CD8-positive, alpha-beta memory T cell (primary cell): ENCODE data around the gene SLCO3A1. TPM values are rescaled to one million over a fixed set of nuclear protein-coding genes. Genes with fewer than 3 reads are reported as not detected.
A peak's percentile ranks its signal among the peaks of the same experiment; 100 is the strongest.

Experiments
- CTCF ChIA-PET: fragments of 350-600 bp; sonication (Branson Sonifier 250); formaldehyde crosslinking; loops from one replicate; lab custom pipeline; 2021; ENCODE audit warnings: antibody characterized with exemption; lab: Charles Lee
- POLR2A ChIA-PET: fragments of 350-600 bp; sonication (Branson Sonifier 250); formaldehyde crosslinking; loops from one replicate; lab custom pipeline; 2021; ENCODE audit warnings: antibody characterized with exemption; lab: Charles Lee
- DNase-seq, 5 donors: peaks; one replicate each; pipeline versions ENCODE4 v3.0.0 to v3.0.0-alpha.2; 2020 to 2022; ENCODE audit warnings: mixed read lengths in 1 of 5
- H3K27ac ChIP-seq: one replicate; pipeline ENCODE4 v1.7.0; 2013; ENCODE audit warnings: low read depth, mild to moderate bottlenecking, low read length, moderate library complexity
- H3K27me3 ChIP-seq: 2 replicates; pipeline ENCODE4 v1.7.0; 2013; ENCODE audit warnings: low read length, mild to moderate bottlenecking; ENCODE audit not compliant: insufficient read depth, poor library complexity, severe bottlenecking
- H3K36me3 ChIP-seq: 2 replicates; pipeline ENCODE4 v1.7.0; 2013; ENCODE audit warnings: mild to moderate bottlenecking, low read length, moderate library complexity; ENCODE audit not compliant: insufficient read depth
- H3K4me1 ChIP-seq: 2 replicates; pipeline ENCODE4 v1.7.0; 2013; ENCODE audit warnings: mild to moderate bottlenecking, low read length, moderate library complexity; ENCODE audit not compliant: insufficient read depth
- H3K4me3 ChIP-seq: 2 replicates; pipeline ENCODE4 v1.7.0; 2013; ENCODE audit warnings: mild to moderate bottlenecking, low read length
- H3K9me3 ChIP-seq: 2 replicates; pipeline ENCODE4 v1.7.0; 2013; ENCODE audit warnings: mild to moderate bottlenecking, low read length
- H3K27ac Mint-ChIP-seq, 8 donors: one replicate each; pipeline ENCODE4 v1.8.0; 2020 to 2021; ENCODE audit warnings: mixed read lengths in 8 of 8, mild to moderate bottlenecking in 6 of 8, inconsistent platforms in 3 of 8, moderate library complexity in 3 of 8
- H3K27me3 Mint-ChIP-seq, 2 donors: one replicate each; pipeline ENCODE4 v1.8.0; 2020 to 2021; ENCODE audit warnings: mixed read lengths in 2 of 2, mild to moderate bottlenecking in 1 of 2, moderate library complexity in 1 of 2
- H3K36me3 Mint-ChIP-seq, 3 donors: one replicate each; pipeline ENCODE4 v1.8.0; 2020 to 2021; ENCODE audit warnings: mixed read lengths in 3 of 3, inconsistent platforms in 1 of 3, mild to moderate bottlenecking in 1 of 3
- H3K4me1 Mint-ChIP-seq, 3 donors: one replicate each; pipeline ENCODE4 v1.8.0; 2020 to 2021; ENCODE audit warnings: mixed read lengths in 3 of 3, inconsistent platforms in 1 of 3, mild to moderate bottlenecking in 1 of 3
- H3K4me3 Mint-ChIP-seq, 7 donors: one replicate each; pipeline ENCODE4 v1.8.0; 2020 to 2021; ENCODE audit warnings: mixed read lengths in 7 of 7, mild to moderate bottlenecking in 6 of 7, moderate library complexity in 4 of 7, inconsistent platforms in 2 of 7
- H3K9me3 Mint-ChIP-seq, 5 donors: one replicate each; pipeline ENCODE4 v1.8.0; 2020 to 2022; ENCODE audit warnings: mixed read lengths in 5 of 5, mild to moderate bottlenecking in 3 of 5, moderate library complexity in 2 of 5, inconsistent platforms in 1 of 5
- polyA plus RNA-seq: library from polyadenylated mRNA; unstranded; fragments of 300-500 nt; fragmentation: Illumina TruSeq; gene quantifications from one replicate; pipeline ENCODE4 v1.2.3, GENCODE V29; 2021
- total RNA-seq, 2 experiments: library from RNA; stranded (reverse); gene quantifications; one replicate each; pipeline ENCODE4 v1.2.3, GENCODE V29; 2021

The SLCO3A1 gene
- total and polyA plus RNA-seq, 3 experiments from 2014 or later: 10.0 to 47.9 (median 10.8) TPM

- Histone ChIP-seq H3K27me3 (no peaks in the 10 kb centered on the region), H3K9me3 (no peaks in the 10 kb centered on the region), H3K4me3 (no peak overlapping the region), H3K36me3 (no peaks in the 10 kb centered on the region), H3K27ac (no peak overlapping the region), H3K4me1 (peaks cover 23% of the 10 kb centered on the region)
- Mint-ChIP-seq H3K36me3 (peaks cover 0 to 14% (median 9%) of the 10 kb centered on the region in 3 donors), H3K27me3 (no peaks in the 10 kb centered on the region), H3K9me3 (no peaks in the 10 kb centered on the region), H3K4me3 (peak overlapping the region in 1 of 7 donors; percentile 10), H3K27ac (no peak overlapping the region), H3K4me1 (peaks cover 62 to 93% (median 75%) of the 10 kb centered on the region in 3 donors)
- DNase-seq: no peak
- POLR2A ChIA-PET: no interaction called here
- CTCF ChIA-PET: no interaction called here
These were observed 68.3 kb downstream of the SLCO3A1 start for GRCh38 chr15:91921843-91922198.

- peaks cover 23% of the 10 kb centered on the region for H3K4me1 ChIP-seq
- H3K4me1 Mint-ChIP-seq: peaks cover 65 to 92% (median 75%) of the 10 kb centered on the region in 3 donors
- no peaks in the 10 kb centered on the region for H3K27me3 ChIP-seq
- H3K36me3 ChIP-seq: no peaks in the 10 kb centered on the region
- no peaks in the 10 kb centered on the region for H3K27me3 Mint-ChIP-seq
- no peaks in the 10 kb centered on the region for H3K9me3 ChIP-seq
- no peak overlapping the region for H3K27ac ChIP-seq
- H3K36me3 Mint-ChIP-seq: peaks cover 0 to 3% (median 3%) of the 10 kb centered on the region in 3 donors
- ChIA-PET CTCF (no interaction called here), POLR2A (no interaction called here)
- H3K27ac Mint-ChIP-seq: peak overlapping the region in 3 of 8 donors; percentile 5 to 51 (median 50)
- no peaks in the 10 kb centered on the region for H3K9me3 Mint-ChIP-seq
- DNase-seq: no peak
- H3K4me3 ChIP-seq: no peak overlapping the region
- H3K4me3 Mint-ChIP-seq: no peak overlapping the region
These were observed 69.4 kb downstream of the SLCO3A1 start for GRCh38 chr15:91922646-91923547.

- H3K27ac ChIP-seq: no peak overlapping the region
- no peaks in the 10 kb centered on the region for H3K9me3 ChIP-seq
- peaks cover 0 to 3% (median 0%) of the 10 kb centered on the region in 3 donors for H3K36me3 Mint-ChIP-seq
- no peaks in the 10 kb centered on the region for H3K27me3 Mint-ChIP-seq
- H3K9me3 Mint-ChIP-seq: no peaks in the 10 kb centered on the region
- H3K4me3 Mint-ChIP-seq: no peak overlapping the region
- no peak for DNase-seq
- H3K27me3 ChIP-seq: no peaks in the 10 kb centered on the region
- H3K27ac Mint-ChIP-seq: peak overlapping the region in 1 of 8 donors; percentile 30
- H3K4me1 ChIP-seq: peaks cover 23% of the 10 kb centered on the region
- H3K36me3 ChIP-seq: no peaks in the 10 kb centered on the region
- CTCF ChIA-PET: no interaction called here
- H3K4me1 Mint-ChIP-seq: peaks cover 63 to 88% (median 77%) of the 10 kb centered on the region in 3 donors
- POLR2A ChIA-PET: no interaction called here
- H3K4me3 ChIP-seq: no peak overlapping the region
These were observed 70.7 kb downstream of the SLCO3A1 start for GRCh38 chr15:91924183-91924582.

GRCh38 chr15:91924837-91925495, 71.5 kb downstream of the SLCO3A1 start:
- Histone ChIP-seq H3K4me1 (peaks cover 23% of the 10 kb centered on the region), H3K27me3 (no peaks in the 10 kb centered on the region), H3K36me3 (no peaks in the 10 kb centered on the region), H3K27ac (no peak overlapping the region), H3K9me3 (no peaks in the 10 kb centered on the region), H3K4me3 (no peak overlapping the region)
- peak overlapping the region in 3 of 8 donors; percentile 7 to 54 (median 43) for H3K27ac Mint-ChIP-seq
- H3K27me3 Mint-ChIP-seq: peaks cover 0 to 1% of the 10 kb centered on the region in 2 donors
- H3K4me1 Mint-ChIP-seq: peaks cover 60 to 88% (median 82%) of the 10 kb centered on the region in 3 donors
- no peaks in the 10 kb centered on the region for H3K9me3 Mint-ChIP-seq
- CTCF ChIA-PET: no interaction called here
- POLR2A ChIA-PET: no interaction called here
- H3K4me3 Mint-ChIP-seq: no peak overlapping the region
- peaks cover 0 to 4% (median 1%) of the 10 kb centered on the region in 3 donors for H3K36me3 Mint-ChIP-seq
- DNase-seq: no peak

GRCh38 chr15:91925794-91926193, 72.3 kb downstream of the SLCO3A1 start:
- no peaks in the 10 kb centered on the region for H3K9me3 Mint-ChIP-seq
- ChIA-PET CTCF (interaction anchor here (1.0 to 1.4 kb wide), 2 partner anchors 16 to 73 kb away, joined by 3 read pairs; no protein-coding TSS in a partner anchor), POLR2A (no interaction called here)
- H3K4me3 Mint-ChIP-seq: no peak overlapping the region
- peaks cover 54 to 86% (median 80%) of the 10 kb centered on the region in 3 donors for H3K4me1 Mint-ChIP-seq
- no peaks in the 10 kb centered on the region for H3K9me3 ChIP-seq
- H3K27me3 ChIP-seq: no peaks in the 10 kb centered on the region
- no peak for DNase-seq
- H3K36me3 Mint-ChIP-seq: peaks cover 0 to 6% (median 2%) of the 10 kb centered on the region in 3 donors
- H3K27me3 Mint-ChIP-seq: peaks cover 0 to 1% of the 10 kb centered on the region in 2 donors
- no peaks in the 10 kb centered on the region for H3K36me3 ChIP-seq
- peak overlapping the region in 1 of 8 donors; percentile 54 for H3K27ac Mint-ChIP-seq
- no peak overlapping the region for H3K27ac ChIP-seq
- peaks cover 20% of the 10 kb centered on the region for H3K4me1 ChIP-seq
- no peak overlapping the region for H3K4me3 ChIP-seq

- Mint-ChIP-seq H3K27me3 (peaks cover 0 to 1% of the 10 kb centered on the region in 2 donors), H3K27ac (peak overlapping the region in 4 of 8 donors; percentile 1 to 35 (median 7)), H3K4me3 (peak overlapping the region in 1 of 7 donors; percentile 6), H3K4me1 (peaks cover 47 to 86% (median 80%) of the 10 kb centered on the region in 3 donors), H3K9me3 (no peaks in the 10 kb centered on the region), H3K36me3 (peaks cover 0 to 6% (median 2%) of the 10 kb centered on the region in 3 donors)
- ChIA-PET POLR2A (interaction anchor here (0.7 kb wide), 1 partner anchor 22 kb away, joined by 7 read pairs; no protein-coding TSS in a partner anchor), CTCF (interaction anchor here (1.4 kb wide), 1 partner anchor 74 kb away, joined by 3 read pairs; no protein-coding TSS in a partner anchor)
- H3K4me1 ChIP-seq: peaks cover 9% of the 10 kb centered on the region
- H3K36me3 ChIP-seq: no peaks in the 10 kb centered on the region
- no peak overlapping the region for H3K27ac ChIP-seq
- H3K9me3 ChIP-seq: no peaks in the 10 kb centered on the region
- no peak overlapping the region for H3K4me3 ChIP-seq
- no peaks in the 10 kb centered on the region for H3K27me3 ChIP-seq
- no peak for DNase-seq
These were observed 73.4 kb downstream of the SLCO3A1 start for GRCh38 chr15:91926908-91927270.

GRCh38 chr15:91927585-91927984, 74.1 kb downstream of the SLCO3A1 start:
- Histone ChIP-seq H3K4me1 (peaks cover 7% of the 10 kb centered on the region), H3K27ac (no peak overlapping the region), H3K9me3 (no peaks in the 10 kb centered on the region), H3K4me3 (no peak overlapping the region), H3K27me3 (no peaks in the 10 kb centered on the region), H3K36me3 (no peaks in the 10 kb centered on the region)
- H3K36me3 Mint-ChIP-seq: peaks cover 0 to 6% (median 2%) of the 10 kb centered on the region in 3 donors
- no peak for DNase-seq
- H3K27ac Mint-ChIP-seq: peak overlapping the region in 1 of 8 donors; percentile 33
- ChIA-PET CTCF (no interaction called here), POLR2A (no interaction called here)
- H3K4me3 Mint-ChIP-seq: no peak overlapping the region
- peaks cover 0 to 1% of the 10 kb centered on the region in 2 donors for H3K27me3 Mint-ChIP-seq
- H3K9me3 Mint-ChIP-seq: no peaks in the 10 kb centered on the region
- H3K4me1 Mint-ChIP-seq: peaks cover 45 to 84% (median 80%) of the 10 kb centered on the region in 3 donors
